Measurements from ENCODE around the gene ARHGAP44.

The ARHGAP44 gene

GRCh38 chr17:12917399-12917798, 128.1 kb downstream of the ARHGAP44 start:
- H3K4me2 ChIP-seq: no peak overlapping the region
- no peaks in the 10 kb centered on the region for H4K20me1 ChIP-seq
- no peak overlapping the region for H3K27ac ChIP-seq
- H3K27me3 ChIP-seq: no peaks in the 10 kb centered on the region
- TF ChIP-seq Cebpa-rat (IDR thresholded peaks at IDR 0.05): no peak
- H3K36me3 ChIP-seq: peaks cover 25% of the 10 kb centered on the region
- H3K9ac ChIP-seq: no peak overlapping the region
- no peaks in the 10 kb centered on the region for H3K4me1 ChIP-seq
- H3K4me3 ChIP-seq: no peak overlapping the region
- no peaks in the 10 kb centered on the region for H3K9me3 ChIP-seq

- no peak overlapping the region for H3K4me2 ChIP-seq
- no peak overlapping the region for H3K27ac ChIP-seq
- no peak overlapping the region for H3K4me3 ChIP-seq
- no peaks in the 10 kb centered on the region for H3K27me3 ChIP-seq
- no peaks in the 10 kb centered on the region for H3K9me3 ChIP-seq
- no peak overlapping the region for H3K9ac ChIP-seq
- peaks cover 25% of the 10 kb centered on the region for H3K36me3 ChIP-seq
- H3K4me1 ChIP-seq: no peaks in the 10 kb centered on the region
- TF ChIP-seq Cebpa-rat (IDR thresholded peaks at IDR 0.05): no peak
- H4K20me1 ChIP-seq: no peaks in the 10 kb centered on the region
These were observed 128.8 kb downstream of the ARHGAP44 start for GRCh38 chr17:12918142-12918541.

GRCh38 chr17:12922120-12922519, 132.8 kb downstream of the ARHGAP44 start:
- no peaks in the 10 kb centered on the region for H3K27me3 ChIP-seq
- no peak overlapping the region for H3K4me3 ChIP-seq
- H4K20me1 ChIP-seq: no peaks in the 10 kb centered on the region
- H3K36me3 ChIP-seq: peaks cover 24% of the 10 kb centered on the region
- TF ChIP-seq Cebpa-rat (IDR thresholded peaks at IDR 0.05): no peak
- H3K4me1 ChIP-seq: peaks cover 6% of the 10 kb centered on the region
- H3K27ac ChIP-seq: no peak overlapping the region
- no peaks in the 10 kb centered on the region for H3K9me3 ChIP-seq
- H3K9ac ChIP-seq: no peak overlapping the region
- no peak overlapping the region for H3K4me2 ChIP-seq

DNA sequence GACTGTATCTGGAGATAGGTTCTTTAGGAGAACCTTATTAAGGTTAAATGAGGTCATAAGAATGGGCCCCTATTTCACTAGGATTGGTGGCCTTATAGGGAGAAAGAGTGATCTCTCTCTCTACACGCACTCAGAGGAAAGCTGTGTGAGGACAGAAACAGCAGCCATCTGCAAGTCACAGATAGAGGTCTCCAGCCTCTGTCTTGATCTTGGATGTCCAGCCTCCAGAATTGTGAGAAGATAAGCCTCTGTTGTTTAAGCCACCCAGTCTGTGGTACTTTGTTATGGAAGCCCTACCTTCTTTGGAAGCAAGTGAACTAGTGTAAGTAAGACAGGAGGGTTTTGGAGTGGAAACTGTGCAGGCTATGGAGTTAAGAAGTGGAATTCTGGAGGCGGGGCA, 135.3 kb downstream of the ARHGAP44 start:
- peaks cover 10% of the 10 kb centered on the region; the same call in 1 of the 2 replicates for H3K36me3 ChIP-seq
- no peaks in the 10 kb centered on the region for H3K27me3 ChIP-seq
- no peak for TF ChIP-seq Cebpa-rat (IDR thresholded peaks at IDR 0.05)
- H3K9me3 ChIP-seq: no peaks in the 10 kb centered on the region
- no peak overlapping the region for H3K4me2 ChIP-seq
- no peaks in the 10 kb centered on the region for H4K20me1 ChIP-seq
- no peak overlapping the region for H3K9ac ChIP-seq
- H3K27ac ChIP-seq: no peak overlapping the region
- no peak overlapping the region for H3K4me3 ChIP-seq
- H3K4me1 ChIP-seq: peaks cover 29% of the 10 kb centered on the region

- Histone ChIP-seq H3K27ac (peak overlapping the region; percentile 54), H3K9me3 (no peaks in the 10 kb centered on the region), H3K4me1 (peaks cover 29% of the 10 kb centered on the region), H3K27me3 (no peaks in the 10 kb centered on the region), H3K4me2 (peak overlapping the region; percentile 51), H3K4me3 (no peak overlapping the region), H3K36me3 (peaks cover 10% of the 10 kb centered on the region; the same call in 1 of the 2 replicates), H4K20me1 (no peaks in the 10 kb centered on the region), H3K9ac (peak overlapping the region; percentile 17; the same call in 1 of the 2 replicates)
- TF ChIP-seq Cebpa-rat (IDR thresholded peaks at IDR 0.05): no peak
These were observed 137.7 kb downstream of the ARHGAP44 start for GRCh38 chr17:12927001-12927400.

- TF ChIP-seq Cebpa-rat (IDR thresholded peaks at IDR 0.05): no peak
- peak overlapping the region; percentile 54 for H3K27ac ChIP-seq
- H3K36me3 ChIP-seq: peaks cover 10% of the 10 kb centered on the region; the same call in 1 of the 2 replicates
- no peaks in the 10 kb centered on the region for H3K9me3 ChIP-seq
- H4K20me1 ChIP-seq: no peaks in the 10 kb centered on the region
- no peak overlapping the region for H3K4me3 ChIP-seq
- H3K27me3 ChIP-seq: no peaks in the 10 kb centered on the region
- H3K4me2 ChIP-seq: peak overlapping the region; percentile 51
- H3K9ac ChIP-seq: peak overlapping the region; percentile 17; the same call in 1 of the 2 replicates
- H3K4me1 ChIP-seq: peaks cover 29% of the 10 kb centered on the region
These were observed 138.5 kb downstream of the ARHGAP44 start for GRCh38 chr17:12927541-12928425.

GRCh38 chr17:12928736-12929135, 139.4 kb downstream of the ARHGAP44 start:
- H3K9ac ChIP-seq: no peak overlapping the region
- no peaks in the 10 kb centered on the region for H3K9me3 ChIP-seq
- no peaks in the 10 kb centered on the region for H4K20me1 ChIP-seq
- peaks cover 10% of the 10 kb centered on the region; the same call in 1 of the 2 replicates for H3K36me3 ChIP-seq
- H3K4me2 ChIP-seq: peak overlapping the region; percentile 28; the same call in 1 of the 2 replicates
- peak overlapping the region; percentile 54; the same call in 1 of the 2 replicates for H3K27ac ChIP-seq
- H3K4me3 ChIP-seq: no peak overlapping the region
- H3K4me1 ChIP-seq: peaks cover 29% of the 10 kb centered on the region
- TF ChIP-seq Cebpa-rat (IDR thresholded peaks at IDR 0.05): no peak
- no peaks in the 10 kb centered on the region for H3K27me3 ChIP-seq

DNA sequence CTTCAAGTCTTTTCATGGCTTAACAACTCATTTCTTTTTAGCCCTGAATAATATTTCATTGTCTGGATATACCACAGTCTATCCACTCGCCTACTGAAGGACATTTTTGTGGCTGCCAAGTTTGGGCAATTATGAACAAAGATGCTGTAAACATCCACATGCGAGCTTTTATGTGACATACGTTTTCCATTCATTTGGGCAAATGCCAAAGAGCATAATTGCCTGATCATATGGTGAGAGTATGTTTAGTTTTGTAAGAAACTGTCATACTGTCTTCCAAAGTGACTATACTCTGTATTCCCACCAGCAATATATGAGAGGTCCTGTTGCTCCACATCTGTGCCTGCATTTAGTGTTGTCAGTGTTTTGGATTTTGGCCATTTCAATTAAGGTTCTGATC, 147.2 kb downstream of the ARHGAP44 start:
- Histone ChIP-seq H3K9ac (no peak overlapping the region), H3K36me3 (no peaks in the 10 kb centered on the region), H3K4me3 (no peak overlapping the region), H3K27ac (no peak overlapping the region), H3K9me3 (peaks cover 17% of the 10 kb centered on the region), H3K27me3 (no peaks in the 10 kb centered on the region), H4K20me1 (no peaks in the 10 kb centered on the region), H3K4me1 (no peaks in the 10 kb centered on the region), H3K4me2 (no peak overlapping the region)
- TF ChIP-seq Cebpa-rat (IDR thresholded peaks at IDR 0.05): no peak

GRCh38 chr17:12940699-12941098, 151.4 kb downstream of the ARHGAP44 start:
- TF ChIP-seq Cebpa-rat (IDR thresholded peaks at IDR 0.05): no peak
- Histone ChIP-seq H4K20me1 (no peaks in the 10 kb centered on the region), H3K9me3 (peaks cover 17% of the 10 kb centered on the region), H3K27ac (no peak overlapping the region), H3K4me2 (no peak overlapping the region), H3K4me3 (no peak overlapping the region), H3K4me1 (peaks cover 4% of the 10 kb centered on the region; the same call in 1 of the 2 replicates), H3K9ac (no peak overlapping the region), H3K27me3 (no peaks in the 10 kb centered on the region), H3K36me3 (peaks cover 7% of the 10 kb centered on the region; the same call in 1 of the 2 replicates)

- no peak overlapping the region for H3K9ac ChIP-seq
- peaks cover 21% of the 10 kb centered on the region; the same call in 1 of the 2 replicates for H3K36me3 ChIP-seq
- H3K4me3 ChIP-seq: no peak overlapping the region
- no peak for TF ChIP-seq Cebpa-rat (IDR thresholded peaks at IDR 0.05)
- peaks cover 4% of the 10 kb centered on the region; the same call in 1 of the 2 replicates for H3K4me1 ChIP-seq
- H4K20me1 ChIP-seq: no peaks in the 10 kb centered on the region
- H3K27ac ChIP-seq: no peak overlapping the region
- H3K27me3 ChIP-seq: no peaks in the 10 kb centered on the region
- H3K9me3 ChIP-seq: no peaks in the 10 kb centered on the region
- H3K4me2 ChIP-seq: no peak overlapping the region
These were observed 157.7 kb downstream of the ARHGAP44 start for GRCh38 chr17:12947047-12947446.
